B cell (primary cell): ENCODE data around the gene PARVA.

Experiments
- EZH2 ChIP-seq: IDR thresholded peaks from 2 replicates; pipeline ENCODE4 v1.6.1; 2012; ENCODE audit warnings: borderline replicate concordance, low read depth, mild to moderate bottlenecking, moderate library complexity, low read length; ENCODE audit not compliant: insufficient read depth, poor library complexity, severe bottlenecking
- TF ChIP-seq, protein P1 (sequence below): fragments of 200-600 bp; IDR thresholded peaks from one replicate; pipeline ENCODE4 v1.8.0; 2022; ENCODE audit warnings: antibody characterized with exemption, mild to moderate bottlenecking

DNA sequence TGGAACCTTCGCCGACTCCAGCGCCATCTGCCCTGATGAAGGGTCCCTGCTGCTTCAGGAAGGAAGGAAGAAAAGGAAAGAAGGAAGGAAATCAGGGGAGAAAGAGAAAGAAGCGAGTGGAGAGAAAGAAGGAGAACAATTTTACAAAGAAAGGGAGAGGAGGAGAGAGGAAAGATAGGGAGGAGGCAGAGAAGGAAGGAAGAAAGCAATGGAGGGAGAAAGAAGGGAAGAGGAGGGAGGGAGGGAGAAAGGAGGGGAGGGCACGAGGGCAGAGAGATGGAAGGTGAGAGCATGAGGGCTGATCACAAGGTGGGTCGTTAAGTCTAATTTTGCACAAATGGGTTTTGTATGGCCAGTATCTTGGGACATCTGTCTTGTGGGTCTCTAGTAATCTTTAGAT is 39.2 kb downstream of the PARVA start:
- TF ChIP-seq, protein P1, sequence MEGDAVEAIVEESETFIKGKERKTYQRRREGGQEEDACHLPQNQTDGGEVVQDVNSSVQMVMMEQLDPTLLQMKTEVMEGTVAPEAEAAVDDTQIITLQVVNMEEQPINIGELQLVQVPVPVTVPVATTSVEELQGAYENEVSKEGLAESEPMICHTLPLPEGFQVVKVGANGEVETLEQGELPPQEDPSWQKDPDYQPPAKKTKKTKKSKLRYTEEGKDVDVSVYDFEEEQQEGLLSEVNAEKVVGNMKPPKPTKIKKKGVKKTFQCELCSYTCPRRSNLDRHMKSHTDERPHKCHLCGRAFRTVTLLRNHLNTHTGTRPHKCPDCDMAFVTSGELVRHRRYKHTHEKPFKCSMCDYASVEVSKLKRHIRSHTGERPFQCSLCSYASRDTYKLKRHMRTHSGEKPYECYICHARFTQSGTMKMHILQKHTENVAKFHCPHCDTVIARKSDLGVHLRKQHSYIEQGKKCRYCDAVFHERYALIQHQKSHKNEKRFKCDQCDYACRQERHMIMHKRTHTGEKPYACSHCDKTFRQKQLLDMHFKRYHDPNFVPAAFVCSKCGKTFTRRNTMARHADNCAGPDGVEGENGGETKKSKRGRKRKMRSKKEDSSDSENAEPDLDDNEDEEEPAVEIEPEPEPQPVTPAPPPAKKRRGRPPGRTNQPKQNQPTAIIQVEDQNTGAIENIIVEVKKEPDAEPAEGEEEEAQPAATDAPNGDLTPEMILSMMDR: no peak
- no peak for TF ChIP-seq EZH2
